HuH-7 (cell line): Measurements from ENCODE around the gene SUN2.

Experiments
- DNase-seq: peaks from one replicate; pipeline ENCODE4 v3.0.0; 2011; ENCODE audit warnings: low spot score

The SUN2 gene

GRCh38 chr22:38751422-38752346 is 4.1 kb downstream of the SUN2 start:
- DNase-seq: no peak

- no peak for DNase-seq
Observed at GRCh38 chr22:38751066-38751421, 4.8 kb downstream of the SUN2 start.

GRCh38 chr22:38750638-38751037 is 5.2 kb downstream of the SUN2 start:
- no peak for DNase-seq

- no peak for DNase-seq
Observed at GRCh38 chr22:38750104-38750503, 5.7 kb downstream of the SUN2 start.

GRCh38 chr22:38748487-38749136 is 7.2 kb downstream of the SUN2 start:
- DNase-seq: no peak

GRCh38 chr22:38745676-38746460 is 9.9 kb downstream of the SUN2 start:
- DNase-seq: no peak

- DNase-seq: no peak
Observed at GRCh38 chr22:38744981-38745380, 10.8 kb downstream of the SUN2 start.

- DNase-seq: no peak
Observed at GRCh38 chr22:38742176-38742942, 13.4 kb downstream of the SUN2 start.

GRCh38 chr22:38741576-38741975 is 14.2 kb downstream of the SUN2 start:
- DNase-seq: no peak

GRCh38 chr22:38741166-38741565 is 14.6 kb downstream of the SUN2 start:
- DNase-seq: no peak

- DNase-seq: no peak
Observed at GRCh38 chr22:38740754-38741153, 15.0 kb downstream of the SUN2 start.

GRCh38 chr22:38740116-38740723 is 15.6 kb downstream of the SUN2 start:
- no peak for DNase-seq

GRCh38 chr22:38739300-38740055 is 16.3 kb downstream of the SUN2 start:
- DNase-seq: no peak

GRCh38 chr22:38738475-38739070 is 17.2 kb downstream of the SUN2 start:
- no peak for DNase-seq

- no peak for DNase-seq
Observed at GRCh38 chr22:38737302-38738060, 18.3 kb downstream of the SUN2 start.

GRCh38 chr22:38736257-38736570 is 19.6 kb downstream of the SUN2 start:
- DNase-seq: no peak

GRCh38 chr22:38735465-38736256 is 20.1 kb downstream of the SUN2 start:
- DNase-seq: no peak

GRCh38 chr22:38735126-38735464 is 20.7 kb downstream of the SUN2 start:
- DNase-seq: no peak
